Spleen (tissue), 7 donors: ENCODE results near the gene SLC22A12.

Experiments
- CTCF ChIP-seq, 11 experiments: fragments of 200-600 bp in 7 of 11; fragments of 450-650 bp in 4 of 11; sonication (generic) in 4 of 11; IDR thresholded peaks in 8 of 11; conservative IDR thresholded peaks in 3 of 11; 1 replicate in 7 of 11; 2 replicates in 4 of 11; pipeline versions ENCODE4 v1.4.0 to v1.8.0; 2016 to 2021; ENCODE audit warnings: antibody characterized with exemption in 11 of 11, inconsistent platforms in 4 of 11, mild to moderate bottlenecking in 1 of 11
- POLR2A ChIP-seq, 3 donors: fragments of 450-650 bp; IDR thresholded peaks; one replicate each; pipeline ENCODE4 v1.5.1; 2017; ENCODE audit warnings: antibody characterized with exemption in 3 of 3, mild to moderate bottlenecking in 1 of 3
- donor health status: DM: no; HTN: no; CAD: no; lungs with moderate emphysema.
- donor health status: DM: no; HTN: no; CAD: no.
- donor health status: DM: no; HTN: no; CAD: no.

GRCh38 chr11:64583296-64584262, 7.4 kb upstream of the SLC22A12 start:
- no peak for TF ChIP-seq CTCF (IDR thresholded peaks at IDR 0.05 in 8 of 11, conservative IDR thresholded peaks at IDR 0.05 in 3 of 11)
- no peak for TF ChIP-seq POLR2A (IDR thresholded peaks at IDR 0.05)
